HT1080 (cell line): ENCODE data around the gene ZNF207. TPM values are rescaled to one million over a fixed set of nuclear protein-coding genes. Genes with fewer than 3 reads are reported as not detected.
"Not testable (repeated sequence)": the region's sequence is repeated elsewhere in the genome, so short reads cannot be mapped to it uniquely, and the experiment has no call there.

Source experiments
- DNase-seq: peaks from one replicate; pipeline ENCODE4 v3.0.0-alpha.2; 2015; ENCODE audit warnings: low read depth
- polyA plus RNA-seq, 2 experiments: library from polyadenylated mRNA; depleted of rRNA; stranded (reverse); fragments of >200 nt; gene quantifications; 2 replicates each; pipeline ENCODE4 v1.2.3, GENCODE V29; 2015
- total RNA-seq: library from RNA; depleted of rRNA; stranded (reverse); fragments of >200 nt; shearing (Covaris generic); gene quantifications from 2 replicates; pipeline ENCODE4 v1.2.3, GENCODE V29; 2014; rRNA removed

ZNF207 gene
- total RNA-seq, result 161 and 212 TPM in 2 replicates
- 163 and 186 TPM in 2 replicates for polyA plus RNA-seq (2015; cell fraction: cytosol; rRNA removed)
- 432 and 435 TPM in 2 replicates for polyA plus RNA-seq (2015; cell fraction: nucleus; rRNA removed)

GRCh38 chr17:32349854-32350665 lies at the start of gene ZNF207:
TSS of gene ZNF207 (plus strand) at chr17:32350157. CDS start at chr17:32350286, 129 bp downstream.
- DNase-seq, result peak; percentile 91

- no peak for DNase-seq
These were observed 47.9 kb upstream of the ZNF207 start for GRCh38 chr17:32302037-32302436.

DNA sequence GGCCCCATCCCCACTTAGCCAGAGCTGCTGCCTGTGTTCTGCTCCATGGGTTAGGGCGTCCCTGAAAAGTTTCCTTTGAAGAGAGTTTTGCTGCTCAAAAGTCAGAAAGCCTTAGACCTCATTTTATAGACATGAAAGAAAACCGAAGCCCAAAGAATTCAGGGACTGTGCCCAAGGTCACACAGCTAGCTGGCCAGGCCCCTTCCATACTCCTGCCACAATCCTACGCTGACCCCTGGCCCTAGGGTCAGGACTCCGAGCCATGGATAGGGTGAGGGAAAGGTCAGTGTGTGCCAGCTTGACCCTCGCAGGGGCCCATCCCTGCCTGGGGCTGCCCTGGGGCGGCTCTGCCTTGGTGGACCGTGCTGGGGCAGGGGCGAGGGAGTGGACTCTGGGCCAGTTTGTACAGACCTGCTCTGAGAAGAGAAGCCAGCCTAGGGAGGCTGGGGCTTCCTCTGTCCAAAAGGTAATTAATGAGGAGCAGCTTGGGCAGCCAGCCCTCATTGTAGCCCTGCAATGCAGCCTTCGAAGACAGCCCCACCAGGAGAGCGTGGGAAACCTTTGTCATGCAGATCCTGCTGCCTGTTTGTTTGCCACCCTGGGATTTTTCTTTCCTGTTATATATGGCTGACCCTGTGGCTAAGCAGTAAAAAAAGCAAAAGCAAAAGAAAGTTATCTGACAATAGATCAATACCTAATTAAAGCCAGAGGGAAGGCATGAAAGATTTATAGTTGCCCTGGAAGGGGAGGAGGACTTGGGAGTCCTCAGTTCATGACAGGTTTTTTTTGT lies 46.9 kb upstream of the ZNF207 start:
- DNase-seq, result no peak

GRCh38 chr17:32303781-32304288 lies 46.1 kb upstream of the ZNF207 start:
- DNase-seq, result no peak

- no peak for DNase-seq
These were observed 44.9 kb upstream of the ZNF207 start for GRCh38 chr17:32305049-32305448.

DNA sequence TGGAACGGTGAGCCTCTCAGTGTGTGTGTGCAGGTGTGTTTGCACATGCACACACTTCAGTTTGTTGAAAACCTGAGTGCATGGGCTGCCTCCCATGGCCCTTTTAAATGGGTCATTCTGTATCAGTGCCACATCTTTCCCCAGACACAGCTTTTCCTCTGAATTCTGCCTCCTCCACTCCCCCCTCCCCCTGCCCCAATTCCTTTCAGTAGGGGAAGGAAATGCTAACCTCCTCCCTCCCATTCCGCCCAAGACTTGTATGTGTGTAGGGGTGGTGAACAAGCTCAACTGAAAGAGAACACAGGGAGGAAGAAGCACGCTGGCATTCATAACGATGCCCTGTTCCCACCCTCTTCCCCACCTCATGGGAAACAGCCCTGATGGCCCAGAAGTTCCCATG lies 42.3 kb upstream of the ZNF207 start:
- no peak for DNase-seq

DNA sequence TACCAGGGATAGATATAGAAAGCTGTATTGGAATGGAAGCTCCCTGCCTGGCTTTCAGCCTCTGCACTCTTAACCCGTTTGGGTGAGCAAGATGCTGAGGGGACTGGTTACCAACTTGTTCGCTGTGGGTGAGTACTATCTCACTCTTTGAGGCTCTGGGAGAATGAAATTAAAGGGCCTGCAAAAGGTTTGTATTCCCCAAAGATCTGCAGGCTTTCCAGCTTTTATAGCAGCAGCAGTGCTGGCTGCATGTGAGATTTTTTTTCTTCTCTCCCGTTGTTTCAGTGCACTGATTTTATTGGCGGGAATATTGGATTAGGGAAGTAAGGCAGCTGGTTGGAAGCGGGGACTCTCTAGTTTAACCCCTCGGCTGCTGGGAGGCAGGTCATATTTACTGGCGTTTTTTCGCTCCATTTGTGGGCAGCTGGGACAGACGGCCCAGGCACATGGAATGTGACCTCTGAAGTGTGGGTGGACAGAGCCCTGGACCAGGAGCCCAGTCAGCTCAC lies 38.9 kb upstream of the ZNF207 start:
- DNase-seq, result no peak

- DNase-seq, result no peak
These were observed 35.3 kb upstream of the ZNF207 start for GRCh38 chr17:32314636-32315035.

GRCh38 chr17:32315171-32315570 lies 34.8 kb upstream of the ZNF207 start:
- DNase-seq, result no peak

DNA sequence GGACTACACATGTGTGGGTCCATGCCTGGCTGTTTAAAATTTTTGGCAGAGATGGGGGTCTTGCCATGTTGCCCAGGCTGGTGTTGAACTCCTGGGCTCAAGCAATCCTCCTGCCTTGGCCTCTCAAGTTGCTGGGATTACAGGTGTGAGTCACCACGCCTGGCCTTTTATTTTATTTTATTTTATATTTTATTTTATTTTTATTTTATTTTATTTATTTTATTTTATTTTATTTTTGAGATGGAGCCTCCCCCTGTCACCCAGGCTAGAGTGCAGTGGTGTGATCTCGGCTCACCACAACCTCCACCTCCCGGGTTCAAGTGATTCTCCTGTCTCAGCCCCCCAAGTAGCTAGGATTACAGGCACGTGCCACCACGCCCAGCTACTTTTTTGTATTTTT lies 33.3 kb upstream of the ZNF207 start:
- not testable (repeated sequence) for DNase-seq

DNA sequence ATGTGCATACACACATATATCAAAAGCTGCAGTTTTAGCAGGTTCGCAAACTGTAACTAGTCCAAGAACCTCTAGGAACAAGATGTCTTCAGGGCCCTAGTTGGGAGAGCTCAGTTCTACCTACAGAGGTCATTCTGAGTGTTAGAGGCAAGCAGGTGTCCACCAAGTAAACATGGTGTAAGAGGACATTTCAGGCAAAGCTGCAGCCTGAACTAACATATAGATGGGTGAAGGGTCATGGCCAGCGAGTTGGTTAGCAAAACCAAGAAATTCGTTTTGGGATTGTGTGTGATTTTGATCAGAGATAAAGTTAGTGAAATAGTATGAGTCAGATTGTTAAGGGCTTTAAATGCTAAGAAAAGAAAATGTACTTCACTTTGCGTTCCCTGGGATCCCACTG lies 32.6 kb upstream of the ZNF207 start:
- no peak for DNase-seq

- DNase-seq, result no peak
These were observed 31.9 kb upstream of the ZNF207 start for GRCh38 chr17:32318071-32318470.

GRCh38 chr17:32319548-32319905 lies 30.4 kb upstream of the ZNF207 start:
- DNase-seq, result peak; percentile 71

DNA sequence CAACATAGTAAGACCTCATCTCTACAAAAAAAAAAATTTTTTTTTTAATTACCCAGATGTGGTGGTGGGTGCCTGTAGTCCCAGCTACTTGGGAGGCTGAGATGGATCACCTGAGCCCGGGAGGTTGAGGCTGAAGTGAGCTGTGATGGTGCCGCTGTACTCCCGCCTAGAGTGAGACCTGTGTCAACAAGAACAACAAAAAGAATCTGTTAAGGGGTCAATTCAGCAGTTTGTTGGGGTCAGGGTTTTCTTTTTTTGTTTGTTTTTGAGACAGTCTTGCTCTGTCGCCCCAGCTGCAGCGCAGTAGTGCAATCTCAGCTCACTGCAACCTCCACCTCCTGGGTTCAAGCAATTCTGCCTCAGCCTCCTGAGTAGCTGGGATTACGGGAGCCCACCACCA lies 29.9 kb upstream of the ZNF207 start:
- DNase-seq, result not testable (repeated sequence)

DNA sequence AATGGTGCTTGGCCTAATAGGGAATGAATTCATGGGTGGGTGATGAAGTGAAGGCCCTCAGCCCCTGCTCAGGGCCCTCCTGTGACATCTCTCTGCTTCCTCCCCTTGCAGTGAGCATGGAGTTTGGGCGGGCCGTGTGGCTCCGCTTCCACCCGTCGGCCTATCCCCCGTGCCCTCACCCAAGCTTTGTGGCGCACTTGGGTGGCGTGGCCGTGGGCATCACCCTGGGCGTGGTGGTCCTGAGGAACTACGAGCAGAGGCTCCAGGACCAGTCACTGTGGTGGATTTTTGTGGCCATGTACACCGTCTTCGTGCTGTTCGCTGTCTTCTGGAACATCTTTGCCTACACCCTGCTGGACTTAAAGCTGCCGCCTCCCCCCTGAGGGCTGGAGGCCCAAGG lies 29.1 kb upstream of the ZNF207 start:
- no peak for DNase-seq

DNA sequence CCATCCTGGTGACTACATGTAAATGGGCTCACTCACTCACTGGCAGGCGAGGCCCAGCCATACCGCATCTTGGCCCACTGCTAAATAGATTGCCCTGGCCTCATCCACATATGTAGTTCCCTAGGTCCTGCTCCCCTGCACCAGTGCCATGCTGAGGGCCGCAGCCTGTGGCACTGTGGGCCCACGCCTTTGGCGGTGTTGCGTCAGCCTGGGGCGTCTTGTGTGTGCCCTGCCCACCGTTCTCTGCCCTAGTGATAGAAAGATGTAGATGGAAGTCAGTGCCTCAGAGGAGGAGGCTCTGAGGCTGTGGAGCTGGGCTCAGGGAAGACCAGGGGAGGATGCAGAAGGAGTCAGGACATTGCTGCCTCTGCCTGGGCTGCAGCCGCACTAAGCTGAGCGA lies 26.9 kb upstream of the ZNF207 start:
- no peak for DNase-seq

DNA sequence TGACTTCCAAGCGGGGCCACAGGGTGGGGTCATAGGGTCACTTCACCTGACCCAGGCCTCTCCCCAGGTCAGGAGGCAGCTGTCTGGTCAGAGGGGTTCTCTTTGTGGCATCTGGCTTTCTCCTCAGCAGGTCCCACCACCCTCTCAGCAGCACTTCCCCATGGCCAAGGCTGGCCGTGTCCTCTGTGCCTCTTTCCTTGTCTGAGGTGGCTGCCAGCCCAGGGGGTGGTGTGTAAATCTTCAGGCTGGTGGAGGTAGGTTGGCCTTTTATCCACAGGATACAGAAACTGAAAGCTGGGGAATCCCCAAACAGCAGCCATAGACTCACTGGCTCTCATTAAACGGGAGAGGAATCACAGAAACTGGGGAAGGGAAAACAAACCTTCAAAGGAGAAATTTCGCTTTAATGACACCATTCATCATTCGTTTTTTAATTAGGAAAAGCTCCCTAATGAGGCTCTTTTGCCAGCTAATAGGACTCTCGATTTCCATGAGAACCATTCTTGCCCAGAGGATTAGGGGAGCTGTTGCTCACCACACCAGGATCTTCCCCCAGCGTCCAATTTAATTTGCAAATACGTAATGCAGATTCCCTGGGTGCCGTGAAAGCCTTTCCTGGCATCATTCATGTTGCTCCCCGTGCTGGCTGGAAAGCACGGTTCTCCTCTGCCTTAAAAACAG lies 26.0 kb upstream of the ZNF207 start:
- DNase-seq, result peak; percentile 34

- DNase-seq, result no peak
These were observed 22.0 kb upstream of the ZNF207 start for GRCh38 chr17:32327911-32328310.

- no peak for DNase-seq
These were observed 19.8 kb upstream of the ZNF207 start for GRCh38 chr17:32330147-32330546.

DNA sequence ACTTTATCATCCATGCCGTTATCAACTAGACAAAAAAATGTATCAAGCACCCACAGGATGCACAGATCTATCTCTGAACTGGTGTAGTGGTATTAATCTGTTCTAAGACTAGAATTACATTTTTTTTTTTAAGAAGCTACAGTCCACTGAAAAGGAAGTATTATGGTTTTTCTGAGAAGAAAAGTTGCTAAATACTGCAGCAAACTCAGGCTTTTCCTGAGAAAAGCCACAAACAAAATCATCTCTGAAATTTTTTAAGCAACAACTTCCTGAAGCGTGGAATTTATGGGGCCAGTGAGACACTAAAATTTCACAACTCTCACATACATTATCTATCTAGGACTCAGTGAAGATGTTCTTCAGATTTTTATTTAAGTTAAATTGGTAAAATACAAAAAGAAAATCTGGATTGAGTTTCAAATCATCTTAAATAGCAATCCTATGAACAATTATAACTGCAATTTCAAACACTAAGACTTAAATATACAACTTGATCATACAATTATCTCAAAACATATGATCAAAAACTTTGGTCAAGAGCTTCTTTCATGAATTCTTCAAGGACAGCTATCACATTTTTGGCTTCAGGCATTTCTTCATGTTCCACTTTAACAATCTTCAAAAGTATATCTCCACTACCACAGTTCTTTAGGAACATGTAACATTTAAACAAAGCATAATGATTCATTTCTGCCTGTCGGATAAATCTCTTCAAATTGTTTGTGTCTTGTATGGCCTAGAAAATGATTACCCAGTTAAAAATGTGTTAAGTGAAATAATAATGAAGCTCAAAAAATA lies 18.5 kb upstream of the ZNF207 start:
- DNase-seq, result no peak

DNA sequence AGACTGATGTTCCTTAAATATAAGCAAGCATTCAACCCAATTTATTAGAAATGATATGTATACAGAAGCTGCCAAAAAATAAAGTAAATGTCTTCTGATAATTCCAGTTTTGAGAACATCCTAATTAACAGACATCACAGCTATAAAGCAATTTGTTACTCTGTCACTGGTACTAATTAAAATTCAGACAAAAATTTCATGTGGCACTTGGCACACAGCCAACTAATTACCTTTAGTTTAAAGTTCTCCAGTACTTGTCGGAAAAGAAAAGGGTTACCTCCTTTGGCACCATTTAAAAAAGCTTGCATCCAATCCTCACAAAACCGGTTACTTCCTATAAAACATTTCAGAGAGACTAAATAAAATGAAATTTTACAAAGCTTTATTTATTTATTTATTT lies 16.8 kb upstream of the ZNF207 start:
- DNase-seq, result no peak
